Activated T-cell treated with anti-CD3 and anti-CD28 coated beads, Interleukin-2, amount 50 U/mL, for 24 hours (primary cell): ENCODE results near the gene BID.
"Not testable (repeated sequence)": the region's sequence is repeated elsewhere in the genome, so short reads cannot be mapped to it uniquely, and the experiment has no call there.

ENCODE experiments used
- DNase-seq: peaks from one replicate; pipeline ENCODE4 v3.0.0-alpha.2; 2020
- H3K27ac Mint-ChIP-seq: 2 replicates; pipeline ENCODE4 v1.8.0; 2020; ENCODE audit warnings: mild to moderate bottlenecking, mixed read lengths
- H3K27me3 Mint-ChIP-seq: 2 replicates; pipeline ENCODE4 v1.8.0; 2020; ENCODE audit warnings: mixed read lengths
- H3K36me3 Mint-ChIP-seq: 2 replicates; pipeline ENCODE4 v1.8.0; 2020; ENCODE audit warnings: low read depth, mixed read lengths
- H3K4me1 Mint-ChIP-seq: 2 replicates; pipeline ENCODE4 v1.8.0; 2020; ENCODE audit warnings: low read depth, mixed read lengths
- H3K4me3 Mint-ChIP-seq: 2 replicates; pipeline ENCODE4 v1.8.0; 2020; ENCODE audit warnings: mild to moderate bottlenecking, moderate library complexity, mixed read lengths
- H3K9me3 Mint-ChIP-seq: 2 replicates; pipeline ENCODE4 v1.8.0; 2020; ENCODE audit warnings: mixed read lengths

BID gene

DNA sequence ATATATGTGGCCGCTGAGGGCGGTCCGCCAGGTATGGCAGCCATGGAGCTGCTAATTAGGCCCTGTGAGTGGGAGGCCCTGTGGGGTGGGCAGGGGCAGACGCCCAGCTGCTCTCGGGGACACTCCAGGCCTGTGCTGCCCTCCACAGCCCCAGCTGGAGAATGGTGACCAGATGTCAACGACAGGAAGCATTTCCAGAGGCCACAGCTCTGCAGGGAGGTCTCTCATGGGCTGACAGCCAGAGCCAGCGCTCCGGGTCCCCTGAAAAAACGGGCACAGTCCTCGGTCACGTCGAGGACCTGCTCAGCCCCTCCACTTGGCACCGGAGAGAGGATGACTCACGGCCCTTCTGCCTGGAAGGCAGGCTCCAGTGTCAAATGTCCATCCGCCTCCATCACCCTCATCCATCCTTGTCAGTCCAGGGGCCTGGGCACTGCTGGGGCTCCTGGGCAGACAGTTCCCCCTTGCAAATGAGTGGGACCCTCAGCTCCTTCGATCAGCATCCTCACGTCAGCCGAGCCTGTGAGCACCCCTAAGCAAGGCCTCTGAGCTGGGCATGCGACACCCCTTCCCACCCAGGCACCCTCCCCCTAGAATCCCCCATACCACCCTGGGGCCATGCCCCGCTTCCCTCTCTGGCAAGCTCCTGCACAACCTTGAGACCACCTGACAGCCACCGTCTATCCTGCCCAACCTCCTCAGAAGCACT, 1.9 kb downstream of the BID start:
- Mint-ChIP-seq H3K27ac (no peak overlapping the region), H3K27me3 (peaks cover 2% of the 10 kb centered on the region), H3K36me3 (peaks cover 11% of the 10 kb centered on the region), H3K9me3 (no peaks in the 10 kb centered on the region), H3K4me3 (peak overlapping the region; percentile 82), H3K4me1 (peaks cover 77% of the 10 kb centered on the region)
- no peak for DNase-seq

DNA sequence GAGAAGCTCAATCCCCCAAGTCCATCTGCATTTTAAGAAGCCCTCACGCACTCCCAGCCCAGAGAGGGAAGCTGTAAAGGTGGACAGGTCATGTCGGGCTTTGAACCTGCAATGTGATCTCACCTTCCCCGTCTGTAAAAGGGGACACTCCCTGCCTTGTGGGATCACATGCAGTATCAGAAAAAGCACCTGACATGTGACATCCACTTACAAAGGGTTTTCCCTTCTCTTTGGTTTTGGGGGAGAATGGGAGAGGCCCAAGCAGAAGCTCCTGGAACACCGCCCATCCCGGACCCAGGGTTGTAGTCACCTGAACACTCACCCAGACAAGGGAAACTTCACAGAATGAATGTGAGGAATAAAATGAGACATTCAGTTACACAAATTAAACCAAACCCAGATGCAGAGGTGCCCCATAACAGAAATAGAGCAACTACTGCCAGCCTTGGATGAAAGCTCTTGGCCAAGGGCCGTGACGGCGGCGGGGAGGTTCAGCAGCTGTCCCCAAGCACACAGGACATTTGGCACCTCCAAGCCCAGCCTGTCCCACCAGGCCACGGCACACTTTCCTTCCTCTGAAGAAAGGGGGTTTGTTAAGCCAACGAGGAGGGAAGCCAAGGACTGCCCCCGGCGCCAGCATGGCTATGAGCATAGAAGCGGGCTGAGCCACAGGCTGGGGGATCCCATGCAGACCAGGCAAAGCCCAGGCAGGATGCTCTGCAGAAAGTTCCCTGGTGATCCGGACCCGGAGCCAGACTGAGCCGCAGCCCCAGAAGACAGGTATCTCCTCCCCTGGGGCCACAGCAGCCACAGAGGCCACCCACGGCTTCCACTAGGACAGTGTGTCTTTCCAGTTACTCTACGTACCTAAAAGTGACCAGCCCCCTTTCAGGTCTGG, 3.8 kb downstream of the BID start:
- Mint-ChIP-seq H3K27ac (no peak overlapping the region), H3K4me3 (no peak overlapping the region), H3K9me3 (no peaks in the 10 kb centered on the region), H3K4me1 (peaks cover 64% of the 10 kb centered on the region), H3K36me3 (peaks cover 11% of the 10 kb centered on the region), H3K27me3 (peaks cover 2% of the 10 kb centered on the region)
- no peak for DNase-seq

DNA sequence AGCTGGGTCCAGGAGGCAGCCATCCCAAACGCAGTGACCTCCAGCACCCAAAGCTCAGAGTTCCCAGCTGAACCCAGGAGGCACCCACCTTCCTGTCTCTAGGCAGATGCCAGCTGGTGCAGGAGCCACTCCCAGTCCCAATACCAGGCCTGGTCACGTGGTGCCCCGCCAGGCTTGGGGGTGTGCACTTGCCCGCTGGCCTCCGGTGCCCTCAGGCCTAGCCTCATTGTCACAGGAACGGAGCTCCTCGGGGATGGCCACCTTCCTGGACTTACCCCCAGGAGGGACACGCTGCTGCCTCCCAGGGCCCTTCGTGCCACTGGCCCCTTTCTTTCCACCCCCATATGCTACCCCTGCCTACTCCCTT, 4.6 kb downstream of the BID start:
- peaks cover 11% of the 10 kb centered on the region for H3K36me3 Mint-ChIP-seq
- H3K4me3 Mint-ChIP-seq, result no peak overlapping the region

DNA sequence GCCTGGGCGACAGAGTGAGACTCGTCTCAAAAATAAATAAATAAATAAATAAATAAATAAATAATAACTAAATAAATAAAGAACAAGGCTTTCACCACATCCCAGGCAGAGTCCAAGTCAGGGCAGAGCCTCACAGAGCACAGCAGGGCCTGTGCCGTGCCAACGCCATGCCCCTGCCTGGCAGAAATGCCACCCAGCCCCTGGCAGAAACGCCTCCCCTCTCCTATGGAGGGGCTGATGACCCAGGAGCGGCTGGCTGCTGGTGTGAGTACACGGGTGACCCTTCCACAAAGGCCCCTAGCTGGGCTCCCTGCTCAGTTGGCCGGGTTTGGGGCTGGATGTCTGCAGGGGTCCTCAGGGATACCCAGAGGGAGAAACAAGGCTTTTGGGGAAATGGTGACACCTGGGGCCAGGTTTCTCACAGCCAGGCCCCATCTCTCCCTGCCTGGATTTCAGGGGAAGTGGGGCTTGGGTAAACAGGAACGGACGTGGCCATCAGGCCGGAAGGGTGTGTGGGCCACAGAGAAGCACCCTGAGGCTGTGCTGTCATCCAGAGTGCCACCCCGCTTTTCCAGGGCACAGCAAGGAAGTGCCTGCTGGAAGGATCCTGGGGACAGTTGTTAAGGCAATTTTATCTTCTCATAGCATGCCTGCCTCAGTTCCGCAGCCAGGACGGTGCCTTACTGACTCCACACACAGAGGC, 5.1 kb downstream of the BID start:
- Mint-ChIP-seq H3K4me1 (peaks cover 65% of the 10 kb centered on the region), H3K27ac (no peak overlapping the region), H3K4me3 (no peak overlapping the region), H3K27me3 (peaks cover 12% of the 10 kb centered on the region), H3K36me3 (peaks cover 11% of the 10 kb centered on the region), H3K9me3 (no peaks in the 10 kb centered on the region)
- DNase-seq, result no peak

More for the DNA sequence above, 4.6 kb downstream of the BID start:
- no peak overlapping the region for H3K27ac Mint-ChIP-seq
- H3K9me3 Mint-ChIP-seq, result no peaks in the 10 kb centered on the region
- H3K4me1 Mint-ChIP-seq, result peaks cover 61% of the 10 kb centered on the region
- no peak for DNase-seq
- peaks cover 7% of the 10 kb centered on the region for H3K27me3 Mint-ChIP-seq

DNA sequence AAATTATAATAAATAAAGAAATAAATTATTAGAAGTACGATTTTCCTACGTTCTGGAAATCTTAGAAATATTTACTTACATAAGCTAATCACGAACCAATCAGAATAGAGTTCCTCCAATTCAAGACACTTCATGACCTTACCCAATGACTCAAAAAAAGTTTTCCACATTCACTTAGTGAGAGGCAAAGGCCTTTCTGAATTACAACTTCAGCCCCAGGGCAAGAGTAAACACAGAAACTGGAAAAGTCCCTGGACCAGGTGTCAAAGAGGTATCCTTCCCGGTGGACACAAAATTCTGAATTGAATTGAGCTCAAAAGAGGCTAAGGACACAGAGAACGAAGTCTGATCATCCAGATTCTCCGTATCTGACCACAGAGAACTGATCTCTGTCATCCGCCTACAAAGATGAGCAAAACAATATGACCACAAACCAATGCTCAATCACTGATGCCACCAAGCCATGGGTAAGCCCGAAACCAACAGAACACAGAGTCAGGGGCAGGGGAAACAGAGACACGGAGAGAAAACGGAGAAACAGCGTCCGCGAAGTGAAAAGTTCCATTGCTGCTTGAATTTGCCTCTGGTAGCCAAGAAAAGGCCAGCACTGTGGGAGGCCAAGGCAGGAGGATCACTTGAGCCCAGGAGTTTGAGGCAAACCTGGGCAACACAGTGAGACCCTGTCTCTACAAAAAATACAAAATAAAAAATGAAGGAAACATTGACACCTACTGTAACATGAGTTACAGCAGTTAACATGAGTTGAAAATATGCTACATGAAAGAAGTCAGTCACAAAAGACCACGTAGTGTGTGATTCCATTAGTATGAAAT, 6.8 kb downstream of the BID start:
- H3K36me3 Mint-ChIP-seq, result peaks cover 7% of the 10 kb centered on the region
- peak overlapping the region; percentile 90 for H3K27ac Mint-ChIP-seq
- H3K4me1 Mint-ChIP-seq, result peaks cover 58% of the 10 kb centered on the region
- DNase-seq, result peak; percentile 62
- H3K9me3 Mint-ChIP-seq, result no peaks in the 10 kb centered on the region
- H3K27me3 Mint-ChIP-seq, result peaks cover 15% of the 10 kb centered on the region
- peak overlapping the region; percentile 39 for H3K4me3 Mint-ChIP-seq

DNA sequence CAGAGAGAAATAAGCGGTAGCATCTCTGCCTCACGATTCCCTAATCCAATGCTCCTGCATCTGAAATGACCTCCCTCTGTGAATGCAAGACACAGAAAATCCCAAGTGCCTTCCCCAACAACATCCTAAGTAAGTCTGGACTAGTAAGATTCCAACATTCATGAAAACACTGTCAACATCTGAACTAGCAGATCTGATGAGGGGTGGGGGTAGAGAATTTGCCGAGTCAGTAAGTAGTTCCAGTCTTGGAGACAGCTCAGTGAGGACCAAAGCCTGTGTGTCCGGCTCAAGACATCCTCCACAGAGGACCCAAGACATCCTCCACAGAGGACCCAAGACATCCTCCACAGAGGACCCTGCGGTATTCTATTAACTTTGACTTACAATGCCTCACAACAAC, 9.4 kb downstream of the BID start:
- H3K4me1 Mint-ChIP-seq, result peaks cover 54% of the 10 kb centered on the region
- H3K4me3 Mint-ChIP-seq, H3K27ac Mint-ChIP-seq, H3K36me3 Mint-ChIP-seq, H3K9me3 Mint-ChIP-seq, DNase-seq: not testable (repeated sequence)
- H3K27me3 Mint-ChIP-seq, result peaks cover 13% of the 10 kb centered on the region

DNA sequence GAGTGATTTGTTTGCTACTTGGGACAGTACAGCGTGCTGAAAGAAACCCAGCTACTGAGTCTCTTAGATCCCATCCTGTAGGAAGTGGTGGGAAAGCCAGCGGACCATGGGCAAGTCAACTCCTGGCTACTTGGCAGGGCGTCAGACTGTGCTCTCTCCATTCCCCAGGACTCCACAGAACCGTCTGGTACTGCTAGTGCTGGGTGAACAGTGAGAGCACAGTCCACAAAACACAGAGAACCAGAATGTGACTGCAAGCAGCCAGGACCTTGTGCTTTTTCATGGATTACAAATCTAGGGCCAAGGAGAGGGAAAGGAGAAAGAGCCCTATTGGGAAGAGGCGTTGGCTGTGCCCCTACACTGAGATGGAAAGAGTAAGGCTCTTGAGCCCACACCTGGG, 10.2 kb downstream of the BID start:
- Mint-ChIP-seq H3K36me3 (no peaks in the 10 kb centered on the region), H3K27me3 (peaks cover 13% of the 10 kb centered on the region), H3K4me1 (peaks cover 48% of the 10 kb centered on the region), H3K27ac (no peak overlapping the region), H3K4me3 (no peak overlapping the region), H3K9me3 (no peaks in the 10 kb centered on the region)
- no peak for DNase-seq

DNA sequence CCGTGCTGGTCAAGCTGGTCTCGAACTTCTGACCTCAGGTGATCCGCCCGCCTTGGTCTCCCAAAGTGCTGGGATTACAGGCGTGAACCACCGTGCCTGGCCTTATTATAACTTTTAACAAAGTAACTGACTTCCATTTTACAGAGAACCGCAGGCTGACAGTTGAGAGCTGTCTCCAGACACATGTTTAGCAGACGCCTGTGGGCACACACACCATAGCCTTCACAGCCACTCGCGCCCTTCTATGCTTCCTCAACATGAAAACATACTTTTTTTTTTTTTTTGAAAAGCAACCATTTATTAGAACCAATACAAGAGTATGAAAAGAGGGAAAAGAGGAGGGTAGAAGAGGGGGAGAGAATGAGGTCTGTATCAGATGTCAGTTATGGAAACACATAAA, 10.8 kb downstream of the BID start:
- H3K9me3 Mint-ChIP-seq, H3K36me3 Mint-ChIP-seq, H3K27ac Mint-ChIP-seq, H3K4me3 Mint-ChIP-seq, DNase-seq: not testable (repeated sequence)
- Mint-ChIP-seq H3K27me3 (peaks cover 13% of the 10 kb centered on the region), H3K4me1 (peaks cover 46% of the 10 kb centered on the region)

DNA sequence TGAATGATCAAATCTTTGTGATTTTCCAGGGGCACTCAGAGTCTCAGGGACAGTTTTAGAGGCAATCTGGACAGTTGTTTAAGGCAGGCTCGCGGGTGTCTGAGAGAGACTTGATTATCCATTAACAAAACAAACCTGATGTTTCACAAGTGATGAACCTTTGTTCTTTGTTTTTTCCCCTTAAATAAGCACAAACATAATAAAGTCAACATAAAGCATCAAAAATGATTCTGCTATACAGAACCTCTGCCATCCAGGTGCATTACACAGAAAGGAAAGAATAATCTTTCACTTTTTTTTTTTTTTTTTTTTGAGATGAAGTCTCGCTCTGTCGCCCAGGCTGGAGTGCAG, 13.2 kb downstream of the BID start:
- peaks cover 13% of the 10 kb centered on the region for H3K27me3 Mint-ChIP-seq

DNA sequence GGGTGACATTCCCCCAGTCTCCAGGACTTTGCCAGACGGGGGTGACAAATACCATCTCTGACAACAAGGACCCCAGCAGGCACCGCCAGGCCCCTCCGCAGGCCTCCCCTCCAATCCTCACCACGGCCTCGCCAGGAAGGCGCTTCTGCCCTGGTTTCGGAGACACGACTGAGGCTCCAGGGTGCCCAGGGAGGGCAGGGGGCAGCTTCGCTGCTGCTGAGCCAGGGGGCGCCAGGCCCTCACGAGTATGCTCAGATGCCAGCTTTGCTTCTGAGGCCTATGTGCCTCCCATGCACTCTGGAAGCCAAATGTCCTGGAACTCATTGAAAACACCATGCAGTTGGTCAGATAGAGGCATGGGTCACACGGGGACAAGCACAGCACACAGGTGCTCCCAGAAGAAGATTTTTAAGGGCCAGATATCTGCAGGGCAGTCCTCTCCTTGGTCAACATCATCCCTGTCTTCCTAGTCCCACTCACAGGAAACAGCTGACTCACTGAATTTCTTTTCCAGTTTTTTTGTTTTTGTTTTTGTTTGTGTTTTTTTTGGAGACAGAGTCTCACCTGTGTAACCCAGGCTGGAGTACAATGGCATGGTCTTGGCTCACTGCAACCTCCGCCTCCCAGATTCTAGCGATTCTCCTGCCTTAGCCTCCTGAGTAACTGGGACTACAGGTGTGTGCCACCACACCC, 19.9 kb downstream of the BID start:
- Mint-ChIP-seq H3K27me3 (no peaks in the 10 kb centered on the region), H3K4me3 (no peak overlapping the region), H3K27ac (no peak overlapping the region), H3K4me1 (peaks cover 8% of the 10 kb centered on the region), H3K9me3 (no peaks in the 10 kb centered on the region), H3K36me3 (no peaks in the 10 kb centered on the region)
- no peak for DNase-seq

More for the DNA sequence above, 13.2 kb downstream of the BID start:
- Mint-ChIP-seq H3K4me3 (no peak overlapping the region), H3K9me3 (no peaks in the 10 kb centered on the region), H3K4me1 (peaks cover 32% of the 10 kb centered on the region), H3K36me3 (no peaks in the 10 kb centered on the region), H3K27ac (no peak overlapping the region)
- DNase-seq, result no peak

DNA sequence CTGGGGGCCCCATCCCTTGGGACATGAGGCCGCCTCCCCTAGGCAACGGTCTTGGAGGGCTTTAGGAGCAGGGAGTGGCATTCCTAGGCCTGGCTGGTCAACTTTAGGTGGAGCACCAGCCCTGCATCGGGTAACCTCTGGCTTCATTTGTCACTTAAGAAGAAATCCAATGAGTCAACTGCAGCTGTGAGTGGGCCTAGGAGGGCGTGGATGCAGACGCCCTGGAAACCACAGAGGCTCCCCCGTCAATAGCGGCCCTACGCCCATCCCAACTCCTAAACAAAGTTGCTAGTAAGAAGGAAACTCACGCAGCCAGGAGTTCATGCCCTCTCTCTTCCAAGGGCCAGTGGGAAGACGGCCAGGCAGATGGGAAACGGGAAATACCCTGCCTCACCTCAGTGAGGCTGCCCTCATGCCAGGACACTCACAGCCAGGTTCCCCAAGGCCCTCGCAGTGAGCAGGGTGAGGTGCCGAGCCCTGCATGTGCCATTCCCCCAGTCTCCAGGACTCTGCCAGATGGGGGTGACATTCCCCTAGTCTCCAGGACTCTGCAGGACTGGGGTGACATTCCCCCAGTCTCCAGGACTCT, 20.8 kb downstream of the BID start:
- Mint-ChIP-seq H3K27me3 (no peaks in the 10 kb centered on the region), H3K4me3 (no peak overlapping the region), H3K9me3 (no peaks in the 10 kb centered on the region), H3K27ac (no peak overlapping the region), H3K36me3 (no peaks in the 10 kb centered on the region), H3K4me1 (peaks cover 8% of the 10 kb centered on the region)
- DNase-seq, result no peak

DNA sequence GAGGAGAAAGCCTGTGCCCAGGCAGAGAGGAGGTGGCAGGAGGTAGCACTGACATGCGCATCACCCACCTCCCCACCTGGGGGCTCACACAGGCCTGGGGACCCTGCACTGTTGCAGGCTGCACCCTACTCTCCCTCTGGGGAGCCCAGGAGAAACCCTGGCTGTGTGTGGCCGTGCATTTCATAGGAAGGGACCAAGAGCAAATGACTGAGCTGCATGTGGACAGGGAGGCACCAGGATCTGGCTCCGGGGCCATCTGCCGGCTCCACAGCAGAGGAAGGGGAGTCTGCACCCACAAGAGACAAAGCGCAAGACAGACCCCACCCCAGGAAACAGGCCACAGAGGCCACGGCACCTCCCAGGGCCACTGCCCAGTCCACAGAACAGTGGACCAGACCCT, 22.7 kb downstream of the BID start:
- no peak for DNase-seq
- Mint-ChIP-seq H3K4me1 (peaks cover 8% of the 10 kb centered on the region), H3K27ac (no peak overlapping the region), H3K27me3 (no peaks in the 10 kb centered on the region), H3K9me3 (no peaks in the 10 kb centered on the region), H3K36me3 (peaks cover 3% of the 10 kb centered on the region), H3K4me3 (no peak overlapping the region)

DNA sequence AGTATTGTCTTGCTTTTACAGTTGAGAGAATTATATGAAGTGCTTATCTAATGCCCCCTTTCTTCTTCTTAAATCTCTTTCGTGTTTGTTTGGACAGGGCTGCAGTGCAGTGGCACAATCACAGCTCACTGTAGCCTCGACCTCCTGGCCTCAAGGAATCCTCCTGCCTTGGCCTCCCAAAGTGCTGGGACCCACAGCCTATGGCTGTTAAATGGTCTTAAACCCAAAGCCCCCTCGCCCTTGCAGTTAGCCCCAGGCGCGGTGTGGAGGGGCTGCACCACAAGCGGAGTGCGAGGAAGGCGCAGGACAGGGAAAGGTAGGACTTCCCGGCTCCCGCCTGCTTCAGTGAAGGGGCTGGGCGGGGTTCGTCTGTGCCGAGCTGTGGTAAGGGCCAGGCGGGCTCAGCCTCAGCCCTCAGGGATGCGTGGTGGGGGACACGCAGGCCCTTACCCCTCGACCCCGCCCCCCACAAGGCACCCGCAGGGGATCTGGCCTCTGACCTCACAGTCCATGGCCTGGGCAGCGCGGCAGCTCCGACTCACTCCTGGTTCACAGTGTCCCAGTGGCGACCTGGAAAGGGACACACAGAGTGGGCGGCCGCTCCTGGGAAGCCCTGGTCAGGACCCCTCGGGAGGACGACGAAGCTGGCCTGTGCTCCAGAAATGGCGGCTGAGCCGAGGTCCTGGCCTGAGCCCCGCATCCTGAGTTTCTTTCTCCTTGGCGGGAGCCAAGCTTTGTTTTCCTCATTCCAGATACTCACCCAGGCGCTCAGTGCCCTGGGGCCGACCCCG, 24.5 kb downstream of the BID start:
- no peaks in the 10 kb centered on the region for H3K9me3 Mint-ChIP-seq
- H3K27ac Mint-ChIP-seq, result no peak overlapping the region
- H3K4me3 Mint-ChIP-seq, result no peak overlapping the region
- H3K27me3 Mint-ChIP-seq, result no peaks in the 10 kb centered on the region
- H3K4me1 Mint-ChIP-seq, result peaks cover 7% of the 10 kb centered on the region
- H3K36me3 Mint-ChIP-seq, result peaks cover 3% of the 10 kb centered on the region
- no peak for DNase-seq
